A549 (cell line): ENCODE measurements around the gene GNAT2. TPM values are rescaled to one million over a fixed set of nuclear protein-coding genes. Genes with fewer than 3 reads are reported as not detected.

ENCODE experiments used
- BCL3 ChIP-seq: fragments of >200 bp; sonication (Bioruptor Twin); formaldehyde crosslinking; IDR thresholded peaks from 3 replicates; pipeline ENCODE4 v1.6.1; 2016
- CBX2 ChIP-seq: fragments of 200-600 bp; sonication (generic); IDR thresholded peaks from 2 replicates; pipeline ENCODE4 v1.6.1; 2016; ENCODE audit warnings: low read depth, mild to moderate bottlenecking, borderline replicate concordance
- CHD4 ChIP-seq: fragments of 200-600 bp; sonication (generic); IDR thresholded peaks from 2 replicates; pipeline ENCODE4 v1.6.1; 2016; ENCODE audit warnings: antibody characterized with exemption, mild to moderate bottlenecking, borderline replicate concordance
- EP300 ChIP-seq, 2 experiments: fragments of >200 bp; sonication (Bioruptor Twin); formaldehyde crosslinking; IDR thresholded peaks; 2 replicates in 1 of 2; 3 replicates in 1 of 2; pipeline ENCODE4 v1.6.1; 2016 to 2017
- ESRRA ChIP-seq: fragments of 150-350 bp; IDR thresholded peaks from 2 replicates; pipeline ENCODE4 v1.6.1; 2014; ENCODE audit warnings: mild to moderate bottlenecking, low read length, borderline replicate concordance
- FOSB ChIP-seq: fragments of 250-450 bp; sonication (Bioruptor Pico); IDR thresholded peaks from 2 replicates; pipeline ENCODE4 v1.5.0; 2020; ENCODE audit warnings: mild to moderate bottlenecking, moderate library complexity
- GATA3 ChIP-seq: IDR thresholded peaks from 2 replicates; pipeline ENCODE4 v1.6.1; 2012; ENCODE audit warnings: borderline replicate concordance
- HEYL ChIP-seq: fragments of 250-450 bp; sonication (Bioruptor Pico); IDR thresholded peaks from 2 replicates; pipeline ENCODE4 v1.8.0; 2021; ENCODE audit warnings: mild to moderate bottlenecking, moderate library complexity
- HOXA7 ChIP-seq: fragments of 250-450 bp; sonication (Bioruptor Pico); IDR thresholded peaks from 2 replicates; pipeline ENCODE4 v1.5.0; 2020; ENCODE audit warnings: mild to moderate bottlenecking, moderate library complexity
- HOXB13 ChIP-seq: fragments of 250-450 bp; sonication (Bioruptor Pico); IDR thresholded peaks from 2 replicates; pipeline ENCODE4 v1.5.0; 2020; ENCODE audit warnings: low read depth, mild to moderate bottlenecking, moderate library complexity
- HOXB5 ChIP-seq: fragments of 250-450 bp; sonication (Bioruptor Pico); IDR thresholded peaks from 2 replicates; pipeline ENCODE4 v1.5.0; 2020; ENCODE audit warnings: mild to moderate bottlenecking, moderate library complexity
- MAFK ChIP-seq: fragments of 450-650 bp; IDR thresholded peaks from 2 replicates; pipeline ENCODE4 v1.6.1; 2014; ENCODE audit not compliant: partially characterized antibody
- MYC ChIP-seq: IDR thresholded peaks from 2 replicates; pipeline ENCODE4 v1.6.1; 2012; ENCODE audit warnings: mild to moderate bottlenecking, inconsistent platforms, low read length, improper control_type of control experiment, borderline replicate concordance
- NPAS2 ChIP-seq: fragments of 250-450 bp; sonication (Bioruptor Pico); IDR thresholded peaks from 2 replicates; pipeline ENCODE4 v1.8.0; 2022; ENCODE audit warnings: mild to moderate bottlenecking, moderate library complexity, borderline replicate concordance
- NR3C1 ChIP-seq: fragments of >200 bp; sonication (Bioruptor Twin); formaldehyde crosslinking; IDR thresholded peaks from 3 replicates; pipeline ENCODE4 v1.6.1; 2017
- PHF8 ChIP-seq: fragments of 200-600 bp; sonication (generic); IDR thresholded peaks from 2 replicates; pipeline ENCODE4 v1.6.1; 2016; ENCODE audit warnings: low read depth, mild to moderate bottlenecking, antibody characterized with exemption, moderate library complexity, borderline replicate concordance
- POLR2A ChIP-seq: IDR thresholded peaks from 2 replicates; pipeline ENCODE4 v1.6.1; 2012; ENCODE audit warnings: mild to moderate bottlenecking, low read length
- RARB ChIP-seq: fragments of 250-450 bp; sonication (Bioruptor Pico); IDR thresholded peaks from 2 replicates; pipeline ENCODE4 v1.8.0; 2021; ENCODE audit warnings: mild to moderate bottlenecking, moderate library complexity
- RCOR1 ChIP-seq: fragments of 150-350 bp; IDR thresholded peaks from 2 replicates; pipeline ENCODE4 v1.6.1; 2014; ENCODE audit warnings: antibody characterized with exemption, low read length, low read depth
- RFX5 ChIP-seq: fragments of 450-650 bp; IDR thresholded peaks from 2 replicates; pipeline ENCODE4 v1.7.1; 2014; ENCODE audit warnings: antibody characterized with exemption, mild to moderate bottlenecking, moderate library complexity
- RNF2 ChIP-seq: fragments of 200-600 bp; sonication (generic); IDR thresholded peaks from 2 replicates; pipeline ENCODE4 v1.6.1; 2016; ENCODE audit warnings: low read depth, mild to moderate bottlenecking, antibody characterized with exemption, moderate library complexity, borderline replicate concordance
- TFCP2L1 ChIP-seq: fragments of 250-450 bp; sonication (Bioruptor Pico); IDR thresholded peaks from 2 replicates; pipeline ENCODE4 v1.5.0; 2021; ENCODE audit warnings: mild to moderate bottlenecking
- USF2 ChIP-seq: fragments of 450-650 bp; IDR thresholded peaks from 2 replicates; pipeline ENCODE4 v1.6.1; 2014; ENCODE audit warnings: antibody characterized with exemption
- polyA plus RNA-seq, 4 experiments: library from polyadenylated mRNA; depleted of rRNA in 3 of 4; stranded (reverse); fragments of >200 nt; fragmentation: RNase III in 1 of 4; extraction: RNeasy Plus Mini Kit Qiagen cat#74134 plus additional on column Dnase treatment in 1 of 4; gene quantifications; 2 replicates in 3 of 4; 3 replicates in 1 of 4; pipeline ENCODE4 v1.2.3, GENCODE V29; 2011 to 2017
- TF ChIP-seq, protein P1 (sequence below): fragments of 250-450 bp; sonication (Bioruptor Pico); IDR thresholded peaks from 2 replicates; pipeline ENCODE4 v1.5.0; 2021; ENCODE audit warnings: mild to moderate bottlenecking, moderate library complexity, borderline replicate concordance
- TF ChIP-seq, protein P2 (sequence below): IDR thresholded peaks from 2 replicates; pipeline ENCODE4 v1.6.1; 2012; ENCODE audit warnings: low read depth, borderline replicate concordance

Gene GNAT2
- polyA plus RNA-seq, 2 of the 4 experiments (the other 2 are of a cell fraction): 0.16 to 0.25 TPM

DNA sequence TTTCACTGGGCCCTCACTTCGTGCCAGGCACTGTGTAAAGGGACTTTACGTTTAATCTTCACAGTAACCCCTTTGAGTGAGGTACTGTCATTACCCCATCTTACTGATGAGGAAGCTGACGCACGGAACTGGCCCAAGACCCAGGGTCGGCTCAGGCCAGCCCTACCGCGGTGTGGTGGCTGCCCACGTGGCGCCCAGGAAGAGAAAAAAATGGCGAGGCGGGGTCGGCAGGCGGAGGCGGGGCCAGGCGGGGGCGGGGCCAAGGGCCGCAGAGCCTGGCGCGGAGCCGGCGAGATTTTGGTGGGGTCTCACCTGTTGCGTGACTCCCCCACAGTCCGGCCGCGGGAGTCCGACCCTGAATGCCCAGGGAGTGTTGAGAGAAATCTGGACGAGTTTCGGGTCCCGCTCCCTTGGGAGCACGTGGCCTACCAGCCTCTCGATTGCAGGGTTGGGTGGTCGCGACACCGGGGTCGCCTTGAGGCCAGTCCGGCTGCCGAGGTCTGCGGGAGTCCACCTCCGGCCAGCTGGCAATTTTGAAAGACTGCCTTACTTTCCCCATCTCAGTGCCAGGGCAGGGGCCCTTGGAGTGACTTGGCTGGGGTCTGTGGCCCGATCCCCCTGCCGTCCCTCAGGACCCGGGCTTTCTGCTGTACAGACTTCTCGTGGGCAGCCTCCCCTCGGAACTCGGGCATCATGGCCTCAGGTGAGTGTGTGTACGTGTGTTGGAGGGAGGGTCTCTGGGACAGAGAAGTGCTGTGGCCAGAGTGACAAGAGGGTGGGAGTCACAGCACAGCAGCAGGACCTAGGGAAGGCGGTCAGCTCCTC lies at the start of gene GNAT2, which contains the start of gene AMPD2 (continued):
- TF ChIP-seq POLR2A (peak; percentile 47), HEYL (CRISPR knock-in tag) (no peak), RFX5 (no peak), HOXB5 (no peak), EP300 (IDR thresholded peaks at IDR 0.05) (no peak), TFCP2L1 (no peak), RARB (CRISPR knock-in tag) (no peak), HOXB13 (CRISPR knock-in tag) (no peak), NR3C1 (no peak), RNF2 (no peak), HOXA7 (CRISPR knock-in tag) (no peak), PHF8 (peak; percentile 13; the same call in 1 of the 2 replicates), MAFK (no peak), GATA3 (no peak), RCOR1 (no peak), MYC (peak; percentile 92), ESRRA (no peak), CHD4 (no peak), CBX2 (no peak), FOSB (CRISPR knock-in tag) (no peak), USF2 (peak; percentile 74), BCL3 (0 out of 3 replicates have a peak, but pooled peaks have one; percentile 27), NPAS2 (CRISPR knock-in tag) (no peak)
- TF ChIP-seq, protein P1, sequence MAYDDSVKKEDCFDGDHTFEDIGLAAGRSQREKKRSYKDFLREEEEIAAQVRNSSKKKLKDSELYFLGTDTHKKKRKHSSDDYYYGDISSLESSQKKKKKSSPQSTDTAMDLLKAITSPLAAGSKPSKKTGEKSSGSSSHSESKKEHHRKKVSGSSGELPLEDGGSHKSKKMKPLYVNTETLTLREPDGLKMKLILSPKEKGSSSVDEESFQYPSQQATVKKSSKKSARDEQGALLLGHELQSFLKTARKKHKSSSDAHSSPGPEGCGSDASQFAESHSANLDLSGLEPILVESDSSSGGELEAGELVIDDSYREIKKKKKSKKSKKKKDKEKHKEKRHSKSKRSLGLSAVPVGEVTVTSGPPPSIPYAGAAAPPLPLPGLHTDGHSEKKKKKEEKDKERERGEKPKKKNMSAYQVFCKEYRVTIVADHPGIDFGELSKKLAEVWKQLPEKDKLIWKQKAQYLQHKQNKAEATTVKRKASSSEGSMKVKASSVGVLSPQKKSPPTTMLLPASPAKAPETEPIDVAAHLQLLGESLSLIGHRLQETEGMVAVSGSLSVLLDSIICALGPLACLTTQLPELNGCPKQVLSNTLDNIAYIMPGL (CRISPR knock-in tag): no peak
- TF ChIP-seq, protein P2, sequence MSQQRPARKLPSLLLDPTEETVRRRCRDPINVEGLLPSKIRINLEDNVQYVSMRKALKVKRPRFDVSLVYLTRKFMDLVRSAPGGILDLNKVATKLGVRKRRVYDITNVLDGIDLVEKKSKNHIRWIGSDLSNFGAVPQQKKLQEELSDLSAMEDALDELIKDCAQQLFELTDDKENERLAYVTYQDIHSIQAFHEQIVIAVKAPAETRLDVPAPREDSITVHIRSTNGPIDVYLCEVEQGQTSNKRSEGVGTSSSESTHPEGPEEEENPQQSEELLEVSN: no peak; the same call in 1 of the 2 replicates
